Measurements from ENCODE around the gene TMEM108. TPM values are rescaled to one million over a fixed set of nuclear protein-coding genes. Genes with fewer than 3 reads are reported as not detected.
A peak's percentile ranks its signal among the peaks of the same experiment; 100 is the strongest.

Gene TMEM108
- total RNA-seq, 1 experiment from 2014 or later = not detected

- no peak for DNase-seq (ENCODE audit: low spot score)
These were observed 316.5 kb downstream of the TMEM108 start for GRCh38 chr3:133354721-133355120.

GRCh38 chr3:133360476-133360875 lies 322.3 kb downstream of the TMEM108 start:
- no peak for DNase-seq (ENCODE audit: low spot score)

- DNase-seq (ENCODE audit: low spot score) = no peak
These were observed 322.8 kb downstream of the TMEM108 start for GRCh38 chr3:133361011-133361410.

- no peak for DNase-seq (ENCODE audit: low spot score)
These were observed 323.2 kb downstream of the TMEM108 start for GRCh38 chr3:133361435-133361834.

GRCh38 chr3:133362539-133362938 lies 324.3 kb downstream of the TMEM108 start:
- DNase-seq (ENCODE audit: low spot score) = no peak

- DNase-seq (ENCODE audit: low spot score) = no peak
These were observed 326.5 kb downstream of the TMEM108 start for GRCh38 chr3:133364704-133365103.

GRCh38 chr3:133366921-133367320 lies 328.7 kb downstream of the TMEM108 start:
- DNase-seq (ENCODE audit: low spot score) = no peak

- no peak for DNase-seq (ENCODE audit: low spot score)
These were observed 329.2 kb downstream of the TMEM108 start for GRCh38 chr3:133367403-133367802.

GRCh38 chr3:133367956-133368355 lies 329.8 kb downstream of the TMEM108 start:
- no peak for DNase-seq (ENCODE audit: low spot score)

GRCh38 chr3:133368371-133369067 lies 330.3 kb downstream of the TMEM108 start:
- no peak for DNase-seq (ENCODE audit: low spot score)

GRCh38 chr3:133369068-133369440 lies 330.9 kb downstream of the TMEM108 start:
- DNase-seq (ENCODE audit: low spot score) = no peak

GRCh38 chr3:133371181-133371580 lies 333.0 kb downstream of the TMEM108 start:
- no peak for DNase-seq (ENCODE audit: low spot score)

- no peak for DNase-seq (ENCODE audit: low spot score)
These were observed 333.5 kb downstream of the TMEM108 start for GRCh38 chr3:133371676-133372075.

GRCh38 chr3:133374708-133375402 lies 336.7 kb downstream of the TMEM108 start:
- DNase-seq (ENCODE audit: low spot score) = no peak

- DNase-seq (ENCODE audit: low spot score) = no peak
These were observed 337.2 kb downstream of the TMEM108 start for GRCh38 chr3:133375403-133375745.

- DNase-seq (ENCODE audit: low spot score) = no peak
These were observed 338.6 kb downstream of the TMEM108 start for GRCh38 chr3:133376810-133377209.

- DNase-seq (ENCODE audit: low spot score) = peak; percentile 43
These were observed 339.2 kb downstream of the TMEM108 start for GRCh38 chr3:133377396-133377795.

- DNase-seq (ENCODE audit: low spot score) = no peak
These were observed 341.7 kb downstream of the TMEM108 start for GRCh38 chr3:133379926-133380325.

GRCh38 chr3:133380481-133381225 lies 342.5 kb downstream of the TMEM108 start:
- no peak for DNase-seq (ENCODE audit: low spot score)

GRCh38 chr3:133381346-133382109 lies 343.3 kb downstream of the TMEM108 start:
- no peak for DNase-seq (ENCODE audit: low spot score)

GRCh38 chr3:133383175-133383574 lies 345.0 kb downstream of the TMEM108 start:
- DNase-seq (ENCODE audit: low spot score) = peak; percentile 51

- no peak for DNase-seq (ENCODE audit: low spot score)
These were observed 345.6 kb downstream of the TMEM108 start for GRCh38 chr3:133383741-133384140.
